HEK293T (cell line): ENCODE data around the gene PUS7.

Experiments used
- BHLHE40 ChIP-seq: fragments of 450-650 bp; IDR thresholded peaks from 2 replicates; pipeline ENCODE4 v1.6.1; 2016; ENCODE audit warnings: mild to moderate bottlenecking, moderate library complexity, borderline replicate concordance
- ELF4 ChIP-seq: fragments of 450-650 bp; IDR thresholded peaks from 2 replicates; pipeline ENCODE4 v1.6.1; 2017; ENCODE audit warnings: antibody characterized with exemption
- FOXK2 ChIP-seq: fragments of 450-650 bp; IDR thresholded peaks from 2 replicates; pipeline ENCODE4 v1.6.1; 2016; ENCODE audit warnings: mild to moderate bottlenecking
- SP1 ChIP-seq: fragments of 450-650 bp; IDR thresholded peaks from 2 replicates; pipeline ENCODE4 v1.6.1; 2017
- SUZ12 ChIP-seq: fragments of 450-650 bp; IDR thresholded peaks from 2 replicates; pipeline ENCODE4 v1.6.1; 2016; ENCODE audit warnings: mild to moderate bottlenecking
- TARDBP ChIP-seq: fragments of 450-650 bp; IDR thresholded peaks from 2 replicates; pipeline ENCODE4 v1.6.1; 2016

GRCh38 chr7:105470090-105470489, 52.0 kb downstream of the PUS7 start:
- TF ChIP-seq SP1 = no peak
- TF ChIP-seq SUZ12 = no peak
- TF ChIP-seq FOXK2 = no peak
- TF ChIP-seq TARDBP = no peak
- TF ChIP-seq BHLHE40 = no peak
- TF ChIP-seq ELF4 = no peak
